Nephron (organoid): ENCODE measurements around the gene WFIKKN1.

Source experiments
- H3K27ac Mint-ChIP-seq, 3 experiments: 2 replicates each; pipeline ENCODE4 v1.8.0; 2020; ENCODE audit warnings: mixed read lengths in 3 of 3, mild to moderate bottlenecking in 2 of 3, moderate library complexity in 1 of 3
- H3K27me3 Mint-ChIP-seq: 2 replicates; pipeline ENCODE4 v1.8.0; 2021; ENCODE audit warnings: low read depth, mild to moderate bottlenecking, moderate library complexity, mixed read lengths
- H3K36me3 Mint-ChIP-seq: 2 replicates; pipeline ENCODE4 v1.8.0; 2020; ENCODE audit warnings: low read depth, mixed read lengths
- H3K4me1 Mint-ChIP-seq: 2 replicates; pipeline ENCODE4 v1.8.0; 2020; ENCODE audit warnings: mixed read lengths
- H3K4me3 Mint-ChIP-seq, 3 experiments: 2 replicates each; pipeline ENCODE4 v1.8.0; 2020; ENCODE audit warnings: mild to moderate bottlenecking in 3 of 3, mixed read lengths in 3 of 3, moderate library complexity in 2 of 3
- H3K9me3 Mint-ChIP-seq: 2 replicates; pipeline ENCODE4 v1.8.0; 2020; ENCODE audit warnings: mixed read lengths
- CTCF ChIP-seq, 3 experiments: fragments of 200-600 bp; sonication (generic); IDR thresholded peaks; one replicate each; pipeline ENCODE4 v1.5.0; 2021; ENCODE audit warnings: antibody characterized with exemption in 3 of 3; ENCODE audit not compliant: unreplicated experiment in 3 of 3

Gene WFIKKN1

GRCh38 chr16:627454-628239, 3.1 kb upstream of the WFIKKN1 start:
- Mint-ChIP-seq H3K9me3 (no peaks in the 10 kb centered on the region), H3K27ac (no peak overlapping the region), H3K4me3 (no peak overlapping the region), H3K4me1 (peaks cover 10% of the 10 kb centered on the region), H3K36me3 (peaks cover 13% of the 10 kb centered on the region), H3K27me3 (no peaks in the 10 kb centered on the region)
- TF ChIP-seq CTCF (IDR thresholded peaks at IDR 0.05; ENCODE audit: unreplicated experiment in 3 of 3): no peak

GRCh38 chr16:628321-629061, 2.3 kb upstream of the WFIKKN1 start:
- H3K27me3 Mint-ChIP-seq: no peaks in the 10 kb centered on the region

GRCh38 chr16:629185-629832, 1.5 kb upstream of the WFIKKN1 start:
- Mint-ChIP-seq H3K27me3 (no peaks in the 10 kb centered on the region), H3K36me3 (peaks cover 13% of the 10 kb centered on the region), H3K9me3 (no peaks in the 10 kb centered on the region), H3K4me1 (peaks cover 10% of the 10 kb centered on the region), H3K4me3 (peak overlapping the region in 2 of 3 experiments; percentile 11 to 32), H3K27ac (peak overlapping the region in 1 of 3 experiments; percentile 76)
- TF ChIP-seq CTCF (IDR thresholded peaks at IDR 0.05; ENCODE audit: unreplicated experiment in 3 of 3): no peak

More at GRCh38 chr16:628321-629061, 2.3 kb upstream of the WFIKKN1 start:
- no peaks in the 10 kb centered on the region for H3K9me3 Mint-ChIP-seq
- peaks cover 13% of the 10 kb centered on the region for H3K36me3 Mint-ChIP-seq
- TF ChIP-seq CTCF (IDR thresholded peaks at IDR 0.05; ENCODE audit: unreplicated experiment in 3 of 3): no peak
- H3K4me3 Mint-ChIP-seq: no peak overlapping the region
- H3K4me1 Mint-ChIP-seq: peaks cover 10% of the 10 kb centered on the region
- H3K27ac Mint-ChIP-seq: peak overlapping the region in 1 of 3 experiments; percentile 76

- Mint-ChIP-seq H3K27ac (peak overlapping the region in 1 of 3 experiments; percentile 76), H3K4me1 (peaks cover 10% of the 10 kb centered on the region), H3K36me3 (peaks cover 13% of the 10 kb centered on the region), H3K27me3 (no peaks in the 10 kb centered on the region), H3K4me3 (peak overlapping the region in 1 of 3 experiments; percentile 59), H3K9me3 (no peaks in the 10 kb centered on the region)
- no peak for TF ChIP-seq CTCF (IDR thresholded peaks at IDR 0.05; ENCODE audit: unreplicated experiment in 3 of 3)
These were observed 944 bp upstream of the WFIKKN1 start for GRCh38 chr16:629833-630248.

GRCh38 chr16:630249-630814, 453 bp upstream of the WFIKKN1 start:
- H3K4me1 Mint-ChIP-seq: peaks cover 10% of the 10 kb centered on the region
- H3K36me3 Mint-ChIP-seq: peaks cover 13% of the 10 kb centered on the region
- TF ChIP-seq CTCF (IDR thresholded peaks at IDR 0.05; ENCODE audit: unreplicated experiment in 3 of 3): no peak
- H3K27me3 Mint-ChIP-seq: no peaks in the 10 kb centered on the region
- peak overlapping the region in 1 of 3 experiments; percentile 51 for H3K4me3 Mint-ChIP-seq
- no peaks in the 10 kb centered on the region for H3K9me3 Mint-ChIP-seq
- peak overlapping the region in 1 of 3 experiments; percentile 76 for H3K27ac Mint-ChIP-seq
